ENCODE results near the gene RBBP4.
A peak's percentile ranks its signal among the peaks of the same experiment; 100 is the strongest.

The RBBP4 gene

DNA sequence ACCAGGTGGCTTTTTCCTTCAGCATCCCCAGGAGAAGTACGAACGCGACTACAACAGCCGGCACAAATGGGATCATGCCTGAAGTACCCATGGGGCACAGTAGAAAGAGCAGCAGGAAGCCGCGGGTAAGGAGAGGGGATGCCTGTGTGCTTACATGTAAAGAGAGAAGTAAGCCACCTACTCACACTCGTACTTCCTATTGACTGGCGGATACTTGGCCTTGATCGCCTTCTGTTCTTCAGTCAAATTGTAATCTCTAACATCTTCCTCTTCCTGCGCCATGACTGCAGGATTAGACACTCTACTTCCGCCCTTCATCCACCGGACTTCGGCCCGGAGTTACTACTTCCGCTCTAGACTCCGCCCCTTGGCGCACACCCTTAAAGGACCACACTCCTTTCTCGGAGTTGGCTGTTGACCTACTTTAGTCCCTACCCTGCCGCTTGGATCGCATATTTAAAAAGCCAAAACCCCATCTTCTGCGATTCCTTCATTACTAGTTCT is 708 bp upstream of the RBBP4 start, which contains the start of gene ZBTB8OS:
Gene ZBTB8OS (minus strand): TSS at position 303 of the 504 bp plus-strand sequence. CDS start 21 bp downstream, at position 282.
- H3K4me3 ChIP-seq (ENCODE audit: low read depth, low read length) = peak within 1 kb of the TSS; percentile 76
- DNase-seq (ENCODE audit: low read depth, low spot score) = peak; percentile 56
- CTCF ChIA-PET = interaction anchor here (1.0 kb wide), 3 partner anchors 10 to 21 kb away, joined by 3 to 4 read pairs (median 3); no protein-coding TSS in a partner anchor
- POLR2A ChIA-PET = interaction anchor here (0.8 to 1.4 kb wide), 8 partner anchors 11 to 256 kb away, joined by 3 to 10 read pairs (median 4); partner anchors contain the start of genes BSDC1 and SYNC
- TF ChIP-seq, protein P1, sequence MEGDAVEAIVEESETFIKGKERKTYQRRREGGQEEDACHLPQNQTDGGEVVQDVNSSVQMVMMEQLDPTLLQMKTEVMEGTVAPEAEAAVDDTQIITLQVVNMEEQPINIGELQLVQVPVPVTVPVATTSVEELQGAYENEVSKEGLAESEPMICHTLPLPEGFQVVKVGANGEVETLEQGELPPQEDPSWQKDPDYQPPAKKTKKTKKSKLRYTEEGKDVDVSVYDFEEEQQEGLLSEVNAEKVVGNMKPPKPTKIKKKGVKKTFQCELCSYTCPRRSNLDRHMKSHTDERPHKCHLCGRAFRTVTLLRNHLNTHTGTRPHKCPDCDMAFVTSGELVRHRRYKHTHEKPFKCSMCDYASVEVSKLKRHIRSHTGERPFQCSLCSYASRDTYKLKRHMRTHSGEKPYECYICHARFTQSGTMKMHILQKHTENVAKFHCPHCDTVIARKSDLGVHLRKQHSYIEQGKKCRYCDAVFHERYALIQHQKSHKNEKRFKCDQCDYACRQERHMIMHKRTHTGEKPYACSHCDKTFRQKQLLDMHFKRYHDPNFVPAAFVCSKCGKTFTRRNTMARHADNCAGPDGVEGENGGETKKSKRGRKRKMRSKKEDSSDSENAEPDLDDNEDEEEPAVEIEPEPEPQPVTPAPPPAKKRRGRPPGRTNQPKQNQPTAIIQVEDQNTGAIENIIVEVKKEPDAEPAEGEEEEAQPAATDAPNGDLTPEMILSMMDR (IDR thresholded peaks at IDR 0.05; ENCODE audit: insufficient read depth, low read length, missing control alignments) = no peak

DNA sequence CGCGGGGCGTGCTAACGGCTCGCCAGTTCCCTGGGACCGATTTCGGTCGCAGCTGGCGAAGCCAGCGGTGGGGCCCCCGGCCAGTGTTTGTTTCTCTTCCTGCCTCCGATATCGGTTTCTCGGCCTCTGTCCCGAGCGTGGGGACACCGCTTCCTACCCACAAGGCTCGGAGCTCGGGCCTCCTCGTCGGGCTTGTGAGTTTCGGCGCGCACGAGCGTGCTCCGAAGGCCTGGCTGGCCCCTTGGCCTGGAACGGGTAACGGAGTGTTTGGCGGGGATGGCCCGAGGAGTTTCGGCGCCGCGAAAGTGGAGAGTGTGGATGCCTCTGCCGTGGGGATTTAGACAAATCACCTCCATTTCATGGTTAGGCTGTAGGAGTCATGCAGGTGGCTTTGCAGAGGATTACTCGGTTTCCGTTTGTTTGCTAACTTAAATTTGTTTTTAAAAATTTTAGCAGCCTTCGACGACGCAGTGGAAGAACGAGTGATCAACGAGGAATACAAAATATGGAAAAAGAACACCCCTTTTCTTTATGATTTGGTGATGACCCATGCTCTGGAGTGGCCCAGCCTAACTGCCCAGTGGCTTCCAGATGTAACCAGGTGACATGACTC is 559 bp downstream of the RBBP4 start:
- POLR2A ChIA-PET = interaction anchor here (0.8 to 1.4 kb wide), 8 partner anchors 12 to 257 kb away, joined by 3 to 10 read pairs (median 4); partner anchors contain the start of genes BSDC1 and SYNC
- DNase-seq (ENCODE audit: low read depth, low spot score) = no peak
- CTCF ChIA-PET = interaction anchor here (0.8 to 1.0 kb wide), 3 partner anchors 9 to 131 kb away, joined by 3 to 4 read pairs (median 4); no protein-coding TSS in a partner anchor
- TF ChIP-seq, protein P1 (IDR thresholded peaks at IDR 0.05; ENCODE audit: insufficient read depth, low read length, missing control alignments) = no peak
- H3K4me3 ChIP-seq (ENCODE audit: low read depth, low read length) = peak overlapping the region; percentile 63

DNA sequence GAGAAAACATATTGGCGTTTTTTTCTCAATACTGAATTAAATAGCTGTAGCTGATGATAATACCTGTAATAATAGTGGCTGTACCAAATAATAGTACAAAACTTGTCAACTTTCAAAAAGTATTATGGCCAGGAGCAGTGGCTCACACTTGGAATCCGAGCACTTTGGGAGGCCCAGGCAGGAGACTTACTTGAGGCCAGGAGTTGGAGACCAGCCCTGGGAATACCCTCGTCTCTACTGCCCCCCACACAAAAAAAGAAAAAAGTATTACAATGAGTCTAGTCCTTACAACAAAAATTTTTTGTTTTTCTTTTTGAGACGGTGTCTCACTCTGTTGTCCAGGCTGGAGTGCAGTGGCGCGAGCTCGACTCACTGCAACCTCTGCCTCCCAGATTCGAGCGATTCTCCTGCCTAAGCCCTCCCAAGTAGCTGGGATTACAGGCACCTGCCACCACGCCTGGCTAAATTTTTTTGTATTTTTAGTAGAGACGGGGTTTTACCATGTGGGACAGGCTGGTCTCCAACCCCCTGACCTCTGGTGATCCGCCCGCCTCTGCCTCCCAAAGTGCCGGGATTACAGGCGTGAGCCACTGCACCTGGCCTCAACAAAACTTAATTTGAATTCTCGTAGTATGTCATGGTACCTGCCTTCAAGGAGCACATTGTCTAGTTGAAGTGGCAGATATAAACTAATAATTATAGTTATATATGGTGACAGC is 1.4 kb downstream of the RBBP4 start:
- no peak for DNase-seq (ENCODE audit: low read depth, low spot score)
- TF ChIP-seq, protein P1 (IDR thresholded peaks at IDR 0.05; ENCODE audit: insufficient read depth, low read length, missing control alignments) = no peak
- peak overlapping the region; percentile 63 for H3K4me3 ChIP-seq (ENCODE audit: low read depth, low read length)
- POLR2A ChIA-PET = no interaction called here
- CTCF ChIA-PET = no interaction called here

DNA sequence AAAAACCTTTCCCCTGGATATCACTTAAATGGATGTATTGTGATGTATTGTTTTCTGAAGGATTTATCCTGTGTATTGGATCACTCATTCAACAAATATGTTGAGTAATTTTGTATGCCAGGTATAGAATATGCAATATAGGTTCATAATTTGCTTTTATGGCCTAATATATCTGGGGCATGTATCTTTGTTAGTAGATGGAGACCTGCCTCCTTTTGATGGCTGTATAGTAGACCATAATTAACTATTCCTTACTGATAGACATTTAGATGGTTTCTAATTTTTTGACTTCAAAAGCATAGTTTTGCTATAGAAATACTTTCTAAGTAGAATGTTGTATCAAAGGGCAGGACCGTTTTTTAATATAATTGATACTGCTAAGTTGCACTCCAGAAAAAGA is 8.6 kb downstream of the RBBP4 start:
- no peak overlapping the region for H3K4me3 ChIP-seq (ENCODE audit: low read depth, low read length)
- ChIA-PET CTCF (interaction anchor here (1.2 to 1.3 kb wide), 2 partner anchors 28 to 259 kb away, joined by 4 read pairs; no protein-coding TSS in a partner anchor), POLR2A (no interaction called here)
- DNase-seq (ENCODE audit: low read depth, low spot score) = no peak
- TF ChIP-seq, protein P1 (IDR thresholded peaks at IDR 0.05; ENCODE audit: insufficient read depth, low read length, missing control alignments) = no peak

DNA sequence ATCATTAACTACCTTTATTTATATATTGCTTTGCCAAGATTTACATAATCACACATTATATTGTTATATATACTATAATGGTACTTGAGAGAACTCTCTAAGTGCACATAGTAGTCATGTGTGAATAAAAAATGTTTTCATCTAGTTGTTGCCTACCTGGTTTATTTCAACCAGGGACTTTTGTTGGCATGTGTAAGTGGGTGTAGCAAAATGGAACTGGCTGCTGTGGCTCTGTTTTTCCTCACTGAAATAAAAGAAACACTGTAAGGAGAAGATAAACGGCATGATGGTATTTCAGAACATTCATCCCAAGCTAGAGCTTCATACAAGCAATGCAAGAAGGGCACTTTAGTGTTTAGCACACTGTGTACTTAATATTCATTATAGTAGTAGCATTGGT is 14.9 kb downstream of the RBBP4 start:
- TF ChIP-seq, protein P1 (IDR thresholded peaks at IDR 0.05; ENCODE audit: insufficient read depth, low read length, missing control alignments) = no peak
- ChIA-PET CTCF (no interaction called here), POLR2A (no interaction called here)
- no peak for DNase-seq (ENCODE audit: low read depth, low spot score)
- no peak overlapping the region for H3K4me3 ChIP-seq (ENCODE audit: low read depth, low read length)

All from AG04449 (cell line).